ENCODE measurements around the gene GIPC1. TPM values are rescaled to one million over a fixed set of nuclear protein-coding genes. Genes with fewer than 3 reads are reported as not detected.

The GIPC1 gene
- total and polyA plus RNA-seq, 9 of the 15 experiments (the other 6 are each of a cell fraction or from before 2014, with no cell fraction given), result 0.49 to 54.7 (median 24.8) TPM

- peak; percentile 28; the same call in 1 of the 2 replicates for TF ChIP-seq MYNN (IDR thresholded peaks at IDR 0.05)
- no peak for TF ChIP-seq MYNN (CRISPR knock-in tag; IDR thresholded peaks at IDR 0.05)
- peak; percentile 44 for TF ChIP-seq PKNOX1 (IDR thresholded peaks at IDR 0.05)
- TF ChIP-seq CREB1 (IDR thresholded peaks at IDR 0.05), result no peak
- TF ChIP-seq CREB1 (CRISPR knock-in tag; IDR thresholded peaks at IDR 0.05), result no peak
- TF ChIP-seq ZNF695 (CRISPR knock-in tag; IDR thresholded peaks at IDR 0.05), result no peak
- TF ChIP-seq SMARCB1 (IDR thresholded peaks at IDR 0.05; ENCODE audit: insufficient read length, low read depth), result no peak
- TF ChIP-seq NFXL1 (CRISPR knock-in tag; IDR thresholded peaks at IDR 0.05), result no peak
- TF ChIP-seq NCOA1 (IDR thresholded peaks at IDR 0.05; ENCODE audit: low read depth), result no peak
- peak; percentile 47; the same call in 1 of the 2 replicates for TF ChIP-seq SMAD3 (CRISPR knock-in tag; conservative IDR thresholded peaks at IDR 0.05)
- peak; percentile 68 to 78; a peak in 3 of 4 replicates for TF ChIP-seq MAZ (CRISPR knock-in tag; conservative IDR thresholded peaks at IDR 0.05 in 1 of 2, IDR thresholded peaks at IDR 0.05 in 1 of 2)
- TF ChIP-seq C11orf30 (IDR thresholded peaks at IDR 0.05; ENCODE audit: low read depth), result no peak
- no peak for TF ChIP-seq TAF7 (tag; IDR thresholded peaks at IDR 0.05)
- TF ChIP-seq SAP30 (IDR thresholded peaks at IDR 0.05; ENCODE audit: borderline replicate concordance, insufficient read depth, low read depth, low read length, poor library complexity, severe bottlenecking), result no peak
- TF ChIP-seq PHTF2 (CRISPR knock-in tag; IDR thresholded peaks at IDR 0.05), result no peak
- TF ChIP-seq HIVEP1 (CRISPR knock-in tag; IDR thresholded peaks at IDR 0.05), result 0 out of 2 replicates have a peak, but pooled peaks have one; percentile 33
- no peak for TF ChIP-seq PCBP2 (IDR thresholded peaks at IDR 0.05; ENCODE audit: low read depth, low read length, poor library complexity, severe bottlenecking)
- no peak for TF ChIP-seq THRAP3 (IDR thresholded peaks at IDR 0.05; ENCODE audit: borderline replicate concordance)
- TF ChIP-seq FOXA3 (CRISPR knock-in tag; conservative IDR thresholded peaks at IDR 0.05 in 1 of 2, IDR thresholded peaks at IDR 0.05 in 1 of 2), result no peak
- TF ChIP-seq GABPA (tag; conservative IDR thresholded peaks at IDR 0.05; ENCODE audit: low read depth), result peak; percentile 80
- TF ChIP-seq ZNF239 (CRISPR knock-in tag; IDR thresholded peaks at IDR 0.05), result no peak
- no peak for TF ChIP-seq ELF4 (CRISPR knock-in tag; IDR thresholded peaks at IDR 0.05)
- 0 out of 2 replicates have a peak, but pooled peaks have one; percentile 47 for TF ChIP-seq KLF13 (tag; IDR thresholded peaks at IDR 0.05; ENCODE audit: borderline replicate concordance, low read depth)
- no peak for TF ChIP-seq IFI16 (CRISPR knock-in tag; IDR thresholded peaks at IDR 0.05)
- no peak for TF ChIP-seq ZZZ3 (IDR thresholded peaks at IDR 0.05)
- no peak for TF ChIP-seq CBX5 (IDR thresholded peaks at IDR 0.05; ENCODE audit: borderline replicate concordance, low read depth)
- no peak for TF ChIP-seq ZNF518B (CRISPR knock-in tag; IDR thresholded peaks at IDR 0.05)
- no peak for TF ChIP-seq MTA1 (IDR thresholded peaks at IDR 0.05; ENCODE audit: borderline replicate concordance)
- TF ChIP-seq TARDBP (IDR thresholded peaks at IDR 0.05), result 0 out of 2 replicates have a peak, but pooled peaks have one; percentile 38
Measured at GRCh38 chr19:14440049-14440448, 55.9 kb downstream of the GIPC1 start (continued).

All from K562 (cell line).